ENCODE results near the gene VIM. TPM values are rescaled to one million over a fixed set of nuclear protein-coding genes. Genes with fewer than 3 reads are reported as not detected.

Gene VIM
- total RNA-seq, 2 donors from 2014 or later: 1,022 to 1,600 TPM

DNA sequence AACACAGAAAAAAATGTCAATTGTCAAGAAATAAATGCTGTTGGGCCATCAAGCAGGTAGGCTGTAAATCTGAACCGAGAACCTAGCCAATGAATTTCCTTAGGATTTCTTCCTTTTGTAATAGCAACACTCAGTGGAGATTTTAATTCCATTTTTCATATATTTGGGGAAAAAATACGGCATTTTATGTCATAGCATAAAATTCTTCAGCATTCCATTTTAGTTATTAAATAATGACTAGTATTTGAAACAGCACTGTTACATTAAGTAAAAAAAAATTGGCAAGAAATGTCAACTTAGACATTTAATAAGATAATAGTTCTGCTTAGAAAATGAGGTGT is 12.3 kb upstream of the VIM start:
- Histone ChIP-seq H3K36me3 (no peaks in the 10 kb centered on the region), H3K4me1 (peaks cover 0 to 16% of the 10 kb centered on the region in 2 donors), H3K27me3 (no peaks in the 10 kb centered on the region), H3K4me3 (no peak overlapping the region), H3K27ac (peak overlapping the region; percentile 63 to 83), H3K9me3 (no peaks in the 10 kb centered on the region)
- DNase-seq (ENCODE audit: low spot score): no peak
- TF ChIP-seq, protein P1, sequence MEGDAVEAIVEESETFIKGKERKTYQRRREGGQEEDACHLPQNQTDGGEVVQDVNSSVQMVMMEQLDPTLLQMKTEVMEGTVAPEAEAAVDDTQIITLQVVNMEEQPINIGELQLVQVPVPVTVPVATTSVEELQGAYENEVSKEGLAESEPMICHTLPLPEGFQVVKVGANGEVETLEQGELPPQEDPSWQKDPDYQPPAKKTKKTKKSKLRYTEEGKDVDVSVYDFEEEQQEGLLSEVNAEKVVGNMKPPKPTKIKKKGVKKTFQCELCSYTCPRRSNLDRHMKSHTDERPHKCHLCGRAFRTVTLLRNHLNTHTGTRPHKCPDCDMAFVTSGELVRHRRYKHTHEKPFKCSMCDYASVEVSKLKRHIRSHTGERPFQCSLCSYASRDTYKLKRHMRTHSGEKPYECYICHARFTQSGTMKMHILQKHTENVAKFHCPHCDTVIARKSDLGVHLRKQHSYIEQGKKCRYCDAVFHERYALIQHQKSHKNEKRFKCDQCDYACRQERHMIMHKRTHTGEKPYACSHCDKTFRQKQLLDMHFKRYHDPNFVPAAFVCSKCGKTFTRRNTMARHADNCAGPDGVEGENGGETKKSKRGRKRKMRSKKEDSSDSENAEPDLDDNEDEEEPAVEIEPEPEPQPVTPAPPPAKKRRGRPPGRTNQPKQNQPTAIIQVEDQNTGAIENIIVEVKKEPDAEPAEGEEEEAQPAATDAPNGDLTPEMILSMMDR (IDR thresholded peaks at IDR 0.05): no peak

DNA sequence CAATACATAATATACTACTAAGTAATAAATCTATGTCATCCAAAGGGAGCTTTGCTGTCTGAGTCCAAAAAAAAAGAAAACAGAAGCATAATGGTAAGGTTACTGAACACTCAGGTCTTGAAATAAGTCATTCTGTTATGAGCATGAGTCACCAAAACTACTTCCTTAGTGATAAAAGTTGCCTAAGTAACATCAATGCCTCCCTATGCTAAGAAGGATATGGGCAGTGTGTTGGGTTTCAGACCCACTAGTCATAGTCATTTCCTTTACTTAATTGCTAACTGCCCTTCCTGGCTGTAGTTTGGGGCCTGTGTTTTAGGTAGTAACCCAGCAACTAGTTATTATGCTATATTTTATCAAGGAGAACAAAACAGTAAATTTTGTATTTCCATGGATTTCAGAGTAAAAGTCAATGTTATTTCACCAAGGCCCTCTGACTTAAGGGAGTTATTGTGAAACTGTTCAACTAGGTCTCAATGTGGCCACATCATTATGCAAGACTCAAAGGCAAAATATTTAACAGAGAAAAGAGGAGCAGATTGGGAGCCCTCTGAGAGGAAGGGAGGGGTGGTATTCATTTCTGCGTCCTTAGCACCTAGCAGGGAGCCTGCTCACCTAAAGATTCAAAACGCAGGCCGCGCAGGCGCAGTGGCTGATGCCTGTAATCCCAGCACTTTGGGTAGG is 11.7 kb upstream of the VIM start:
- H3K4me1 ChIP-seq: peaks cover 0 to 16% of the 10 kb centered on the region in 2 donors
- no peaks in the 10 kb centered on the region for H3K27me3 ChIP-seq

DNA sequence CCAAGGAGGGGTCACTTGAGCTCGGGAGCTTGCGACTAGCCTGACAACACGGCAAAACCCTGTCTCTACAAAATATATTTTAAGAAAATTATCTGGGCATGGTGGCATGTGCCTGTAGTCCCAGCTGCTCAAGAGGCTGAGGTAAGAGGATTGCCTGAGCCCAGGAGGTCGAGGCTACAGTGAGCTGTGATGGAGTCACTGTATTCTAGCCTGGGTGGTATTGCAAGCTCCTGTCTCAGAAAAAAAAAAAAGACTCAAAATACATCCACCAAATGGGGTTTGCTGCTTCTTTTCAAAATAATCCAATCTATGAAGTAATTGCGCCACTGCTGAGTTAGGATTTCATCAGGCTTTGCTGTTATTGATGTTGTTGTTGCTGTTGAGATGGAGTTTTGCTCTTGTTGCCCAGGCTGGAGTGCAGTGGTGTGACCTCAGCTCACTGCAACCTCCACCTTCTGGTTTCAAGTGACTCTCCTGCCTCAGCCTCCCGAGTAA is 11.1 kb upstream of the VIM start:
- Histone ChIP-seq H3K36me3 (no peaks in the 10 kb centered on the region), H3K27me3 (no peaks in the 10 kb centered on the region), H3K27ac (peak overlapping the region; percentile 63 to 83), H3K9me3 (no peaks in the 10 kb centered on the region), H3K4me3 (no peak overlapping the region), H3K4me1 (peaks cover 0 to 16% of the 10 kb centered on the region in 2 donors)
- DNase-seq (ENCODE audit: low spot score): no peak
- TF ChIP-seq, protein P1 (IDR thresholded peaks at IDR 0.05): no peak

More for the DNA sequence above, 11.7 kb upstream of the VIM start:
- Histone ChIP-seq H3K4me3 (no peak overlapping the region), H3K9me3 (no peaks in the 10 kb centered on the region), H3K36me3 (no peaks in the 10 kb centered on the region), H3K27ac (peak overlapping the region; percentile 63 to 83)
- DNase-seq (ENCODE audit: low spot score): no peak
- TF ChIP-seq, protein P1 (IDR thresholded peaks at IDR 0.05): no peak

DNA sequence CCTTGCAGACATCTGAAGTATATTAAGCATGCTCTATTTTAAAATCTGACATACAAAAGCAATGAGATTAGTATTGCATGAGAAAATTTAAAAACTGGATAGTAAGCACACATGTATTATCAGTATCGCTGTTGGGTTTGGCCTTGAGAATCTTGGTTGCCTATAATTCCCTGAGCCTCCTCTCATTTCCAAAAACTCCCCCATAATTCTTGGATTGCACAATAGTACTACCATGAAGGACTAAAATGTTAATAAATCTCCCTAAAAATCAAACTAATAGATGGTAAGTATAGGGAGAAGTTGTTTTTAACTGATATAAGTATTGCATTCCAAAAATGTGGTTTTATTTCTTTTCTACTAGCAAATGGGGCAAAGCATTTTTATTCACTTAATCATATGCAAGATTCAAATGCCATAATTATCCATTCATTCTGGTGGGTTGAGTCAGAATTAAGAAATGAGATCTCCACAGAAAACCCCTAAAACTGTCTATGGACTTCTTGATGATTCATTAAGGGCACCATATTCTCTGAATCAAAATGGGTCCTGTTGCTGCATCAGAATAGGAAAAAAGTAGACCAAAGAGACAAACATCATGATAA is 10.3 kb upstream of the VIM start:
- TF ChIP-seq, protein P1 (IDR thresholded peaks at IDR 0.05): no peak
- peaks cover 0 to 16% of the 10 kb centered on the region in 2 donors for H3K4me1 ChIP-seq

DNA sequence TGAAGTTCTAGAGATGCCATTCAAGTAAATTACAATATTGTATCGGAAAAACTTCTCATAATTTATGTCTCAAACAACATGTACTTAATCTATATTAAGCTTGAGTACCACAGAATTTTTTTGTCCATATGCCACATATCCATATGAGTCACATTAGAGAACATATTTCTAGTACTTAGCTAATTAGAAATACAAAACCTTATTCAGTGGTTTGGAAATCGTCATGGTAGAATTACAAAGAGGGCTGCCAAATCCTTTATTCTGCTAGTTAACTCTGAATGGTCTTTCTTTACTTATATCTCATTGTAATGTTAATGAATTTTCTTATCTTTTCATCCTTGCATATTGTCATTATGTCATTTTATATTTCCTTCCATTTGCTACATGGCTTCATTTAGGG is 9.0 kb upstream of the VIM start:
- peaks cover 0 to 16% of the 10 kb centered on the region in 2 donors for H3K4me1 ChIP-seq
- no peaks in the 10 kb centered on the region for H3K36me3 ChIP-seq
- no peaks in the 10 kb centered on the region for H3K27me3 ChIP-seq
- H3K4me3 ChIP-seq: no peak overlapping the region
- H3K27ac ChIP-seq: no peak overlapping the region
- no peak for DNase-seq (ENCODE audit: low spot score)
- no peaks in the 10 kb centered on the region for H3K9me3 ChIP-seq
- TF ChIP-seq, protein P1 (IDR thresholded peaks at IDR 0.05): no peak

More for the DNA sequence above, 10.3 kb upstream of the VIM start:
- Histone ChIP-seq H3K27ac (peak overlapping the region in 1 of 2 donors; percentile 83), H3K36me3 (no peaks in the 10 kb centered on the region), H3K27me3 (no peaks in the 10 kb centered on the region), H3K9me3 (no peaks in the 10 kb centered on the region), H3K4me3 (no peak overlapping the region)
- DNase-seq (ENCODE audit: low spot score): no peak
